IMR-90 (cell line): ENCODE measurements around the gene C19orf53.

Experiments used
- BHLHE40 ChIP-seq: fragments of 150-350 bp; IDR thresholded peaks from 2 replicates; pipeline ENCODE4 v1.6.1; 2016; ENCODE audit warnings: mild to moderate bottlenecking, low read depth, low read length
- FOS ChIP-seq: fragments of 150-350 bp; IDR thresholded peaks from 2 replicates; pipeline ENCODE4 v1.6.1; 2016; ENCODE audit warnings: low read depth, low read length
- MXI1 ChIP-seq: IDR thresholded peaks from 2 replicates; pipeline ENCODE4 v1.6.1; 2012; ENCODE audit warnings: low read depth, mild to moderate bottlenecking, low read length, moderate library complexity, borderline replicate concordance
- RAD21 ChIP-seq: IDR thresholded peaks from 2 replicates; pipeline ENCODE4 v1.6.1; 2012; ENCODE audit warnings: low read length, improper control_type of control experiment
- TF ChIP-seq, protein P1 (sequence below): conservative IDR thresholded peaks from 2 replicates; pipeline ENCODE4 v1.5.1; 2012; ENCODE audit warnings: mild to moderate bottlenecking, low read depth, low read length, improper control_type of control experiment
- TF ChIP-seq, protein P2 (sequence below): fragments of 150-350 bp; IDR thresholded peaks from 2 replicates; pipeline ENCODE4 v1.6.1; 2017; ENCODE audit warnings: mild to moderate bottlenecking, antibody characterized with exemption, low read length, low read depth

DNA sequence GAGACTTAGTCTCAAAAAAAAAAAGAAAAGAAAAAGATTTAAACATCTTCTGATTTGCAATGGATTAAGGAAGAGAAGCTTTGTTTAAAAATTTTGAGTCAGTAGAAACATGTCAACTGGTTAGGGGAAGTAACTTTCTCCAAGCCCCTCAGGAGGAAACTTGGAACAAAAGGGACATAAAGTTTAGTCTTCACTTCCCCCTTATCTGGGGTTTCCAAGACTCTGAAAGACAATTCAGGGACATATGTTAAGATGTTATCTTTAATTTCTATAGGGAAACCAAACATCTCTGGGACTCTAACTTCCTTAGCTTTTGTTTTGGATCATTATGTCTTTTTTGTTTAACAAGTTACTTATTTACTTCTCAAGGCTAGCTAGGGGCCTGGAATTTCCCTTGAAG lies 30.1 kb upstream of the C19orf53 start:
- no peak for TF ChIP-seq FOS
- no peak for TF ChIP-seq MXI1
- no peak for TF ChIP-seq BHLHE40
- TF ChIP-seq, protein P1, sequence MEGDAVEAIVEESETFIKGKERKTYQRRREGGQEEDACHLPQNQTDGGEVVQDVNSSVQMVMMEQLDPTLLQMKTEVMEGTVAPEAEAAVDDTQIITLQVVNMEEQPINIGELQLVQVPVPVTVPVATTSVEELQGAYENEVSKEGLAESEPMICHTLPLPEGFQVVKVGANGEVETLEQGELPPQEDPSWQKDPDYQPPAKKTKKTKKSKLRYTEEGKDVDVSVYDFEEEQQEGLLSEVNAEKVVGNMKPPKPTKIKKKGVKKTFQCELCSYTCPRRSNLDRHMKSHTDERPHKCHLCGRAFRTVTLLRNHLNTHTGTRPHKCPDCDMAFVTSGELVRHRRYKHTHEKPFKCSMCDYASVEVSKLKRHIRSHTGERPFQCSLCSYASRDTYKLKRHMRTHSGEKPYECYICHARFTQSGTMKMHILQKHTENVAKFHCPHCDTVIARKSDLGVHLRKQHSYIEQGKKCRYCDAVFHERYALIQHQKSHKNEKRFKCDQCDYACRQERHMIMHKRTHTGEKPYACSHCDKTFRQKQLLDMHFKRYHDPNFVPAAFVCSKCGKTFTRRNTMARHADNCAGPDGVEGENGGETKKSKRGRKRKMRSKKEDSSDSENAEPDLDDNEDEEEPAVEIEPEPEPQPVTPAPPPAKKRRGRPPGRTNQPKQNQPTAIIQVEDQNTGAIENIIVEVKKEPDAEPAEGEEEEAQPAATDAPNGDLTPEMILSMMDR, result no peak
- TF ChIP-seq, protein P2, sequence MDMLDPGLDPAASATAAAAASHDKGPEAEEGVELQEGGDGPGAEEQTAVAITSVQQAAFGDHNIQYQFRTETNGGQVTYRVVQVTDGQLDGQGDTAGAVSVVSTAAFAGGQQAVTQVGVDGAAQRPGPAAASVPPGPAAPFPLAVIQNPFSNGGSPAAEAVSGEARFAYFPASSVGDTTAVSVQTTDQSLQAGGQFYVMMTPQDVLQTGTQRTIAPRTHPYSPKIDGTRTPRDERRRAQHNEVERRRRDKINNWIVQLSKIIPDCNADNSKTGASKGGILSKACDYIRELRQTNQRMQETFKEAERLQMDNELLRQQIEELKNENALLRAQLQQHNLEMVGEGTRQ, result no peak
- TF ChIP-seq RAD21, result no peak
